Kidney (tissue), 14 donors: Measurements from ENCODE around the gene NEURL1. TPM values are rescaled to one million over a fixed set of nuclear protein-coding genes. Genes with fewer than 3 reads are reported as not detected.

Experiments
- DNase-seq, 5 donors: peaks; one replicate each; pipeline ENCODE4 v3.0.0-alpha.2; 2013 to 2020
- FAIRE-seq: peaks from 2 replicates; lab custom pipeline; 2012; peaks lifted over from hg19 to GRCh38; lab: Jason Lieb, UNC
- H3K27ac ChIP-seq, 2 donors: one replicate each; pipeline ENCODE4 v1.7.0; 2013; ENCODE audit warnings: low read depth in 2 of 2, low read length in 2 of 2, inconsistent platforms in 1 of 2
- H3K27me3 ChIP-seq: one replicate; pipeline ENCODE4 v1.7.1; 2013; ENCODE audit warnings: low read length, inconsistent platforms; ENCODE audit not compliant: control insufficient read depth, insufficient read depth
- H3K36me3 ChIP-seq, 3 donors: one replicate each; pipeline versions ENCODE4 v1.7.0 to v1.7.1; 2013; ENCODE audit warnings: low read length in 3 of 3, control low read depth in 1 of 3, inconsistent platforms in 1 of 3; ENCODE audit not compliant: insufficient read depth in 3 of 3, control insufficient read depth in 2 of 3
- H3K4me1 ChIP-seq, 3 donors: one replicate each; pipeline versions ENCODE4 v1.7.0 to v1.7.1; 2013; ENCODE audit warnings: low read length in 3 of 3, inconsistent platforms in 1 of 3, low read depth in 1 of 3; ENCODE audit not compliant: control insufficient read depth in 2 of 3, insufficient read depth in 2 of 3
- H3K4me3 ChIP-seq, 3 donors: one replicate each; pipeline versions ENCODE4 v1.7.0 to v1.8.1; 2013; ENCODE audit warnings: low read length in 3 of 3, control low read depth in 1 of 3, inconsistent platforms in 1 of 3
- H3K9ac ChIP-seq, 3 donors: one replicate each; pipeline versions ENCODE4 v1.7.0 to v1.7.1; 2013; ENCODE audit warnings: low read length in 3 of 3, control low read depth in 1 of 3, inconsistent platforms in 1 of 3
- H3K9me3 ChIP-seq, 3 donors: one replicate each; pipeline versions ENCODE4 v1.7.0 to v1.7.1; 2013; ENCODE audit warnings: low read length in 3 of 3, control low read depth in 1 of 3, inconsistent platforms in 1 of 3; ENCODE audit not compliant: control insufficient read depth in 2 of 3, insufficient read depth in 1 of 3
- intact Hi-C: fragments of 100-400 bp; cut with DNase I; formaldehyde crosslinking; loops from one replicate; pipeline ENCODE4 v1.11.1; 2022
- polyA plus RNA-seq: library from polyadenylated mRNA; stranded (reverse); fragments of 350-450 nt; fragmentation: Illumina TruSeq; extraction: RNeasy Lipid Tissue Mini Kit (QIAGEN cat#74804); gene quantifications from one replicate; pipeline ENCODE4 v1.2.3, GENCODE V29; 2014; ENCODE audit warnings: low read depth, low replicate concordance; ENCODE audit not compliant: insufficient read depth
- total RNA-seq: library from RNA; stranded (reverse); fragmentation: NEBNext Ultra II Directional; extraction: Animal tissue kit (Norgen Biotek cat#: 25700); gene quantifications from one replicate; pipeline ENCODE4 v1.2.1, GENCODE V29; 2021
- TF ChIP-seq, protein P1 (sequence below): IDR thresholded peaks from 3 replicates; pipeline ENCODE4 v1.5.1; 2012; ENCODE audit warnings: mild to moderate bottlenecking, moderate library complexity, borderline replicate concordance; ENCODE audit not compliant: insufficient read depth; ENCODE audit errors: extremely low read depth
- donor health status: control.
- donor health status: control.
- donor health status: control.
- donor health status: control.
- donor health status: control.
- donor health status: DM: yes; HTN: yes; CAD: no.
- donor health status: Normal renal cell carcinoma (clear cell type).

The NEURL1 gene
- total and polyA plus RNA-seq, 2 donors from 2014 or later: 1.2 TPM

DNA sequence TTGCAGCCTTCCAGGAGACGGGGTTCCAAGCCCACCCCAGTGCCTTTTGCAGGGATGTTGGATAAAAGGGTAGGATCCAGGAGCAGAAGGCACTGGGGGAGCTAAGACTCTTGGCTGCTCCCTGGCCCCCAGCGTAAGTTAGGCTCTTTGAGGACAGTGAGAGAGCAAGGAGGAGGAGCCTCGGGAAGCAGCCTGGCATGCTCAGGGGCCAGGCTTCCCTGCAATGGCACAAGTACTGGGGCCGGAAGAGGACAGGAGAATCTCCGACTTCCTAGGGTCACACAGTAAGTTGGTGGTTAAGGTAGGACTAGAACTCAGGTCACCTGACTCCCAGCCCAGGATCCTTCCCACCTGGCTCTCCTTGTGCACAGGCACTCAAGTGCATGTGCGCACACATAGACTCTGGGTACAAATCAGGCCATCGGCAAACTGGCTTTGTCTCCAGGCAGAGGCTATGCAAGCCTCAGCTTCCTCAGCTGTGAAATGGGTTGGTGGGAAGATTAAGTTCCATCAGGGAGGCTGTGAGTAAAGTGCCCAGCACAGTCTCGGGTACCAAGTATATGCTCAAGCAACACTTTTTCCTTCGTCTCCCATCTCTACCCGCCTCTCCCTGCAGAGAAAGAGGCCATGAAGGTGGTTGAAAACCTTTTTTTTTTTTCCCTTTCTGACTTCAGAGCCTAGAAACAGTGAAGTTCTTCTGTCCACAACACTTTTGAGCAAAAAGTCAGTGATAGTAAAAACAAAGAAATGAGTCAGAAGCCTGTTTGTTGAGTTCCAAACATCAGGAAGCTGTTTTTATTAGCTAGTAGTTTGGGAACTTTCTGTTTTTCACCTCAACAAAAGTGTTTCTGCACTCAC, 79.1 kb downstream of the NEURL1 start:
- Histone ChIP-seq H3K27me3 (no peaks in the 10 kb centered on the region), H3K27ac (no peak overlapping the region), H3K4me3 (no peak overlapping the region), H3K36me3 (no peaks in the 10 kb centered on the region), H3K4me1 (no peaks in the 10 kb centered on the region), H3K9ac (no peak overlapping the region), H3K9me3 (no peaks in the 10 kb centered on the region)
- TF ChIP-seq, protein P1, sequence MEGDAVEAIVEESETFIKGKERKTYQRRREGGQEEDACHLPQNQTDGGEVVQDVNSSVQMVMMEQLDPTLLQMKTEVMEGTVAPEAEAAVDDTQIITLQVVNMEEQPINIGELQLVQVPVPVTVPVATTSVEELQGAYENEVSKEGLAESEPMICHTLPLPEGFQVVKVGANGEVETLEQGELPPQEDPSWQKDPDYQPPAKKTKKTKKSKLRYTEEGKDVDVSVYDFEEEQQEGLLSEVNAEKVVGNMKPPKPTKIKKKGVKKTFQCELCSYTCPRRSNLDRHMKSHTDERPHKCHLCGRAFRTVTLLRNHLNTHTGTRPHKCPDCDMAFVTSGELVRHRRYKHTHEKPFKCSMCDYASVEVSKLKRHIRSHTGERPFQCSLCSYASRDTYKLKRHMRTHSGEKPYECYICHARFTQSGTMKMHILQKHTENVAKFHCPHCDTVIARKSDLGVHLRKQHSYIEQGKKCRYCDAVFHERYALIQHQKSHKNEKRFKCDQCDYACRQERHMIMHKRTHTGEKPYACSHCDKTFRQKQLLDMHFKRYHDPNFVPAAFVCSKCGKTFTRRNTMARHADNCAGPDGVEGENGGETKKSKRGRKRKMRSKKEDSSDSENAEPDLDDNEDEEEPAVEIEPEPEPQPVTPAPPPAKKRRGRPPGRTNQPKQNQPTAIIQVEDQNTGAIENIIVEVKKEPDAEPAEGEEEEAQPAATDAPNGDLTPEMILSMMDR: no peak
- intact Hi-C loops: no loop called here
- FAIRE-seq: no peak
- no peak for DNase-seq

- intact Hi-C loops: no loop called here
- no peak for FAIRE-seq
- DNase-seq: no peak
- Histone ChIP-seq H3K4me3 (no peak overlapping the region), H3K27ac (no peak overlapping the region), H3K9ac (no peak overlapping the region), H3K9me3 (no peaks in the 10 kb centered on the region), H3K4me1 (no peaks in the 10 kb centered on the region), H3K27me3 (no peaks in the 10 kb centered on the region), H3K36me3 (no peaks in the 10 kb centered on the region)
- TF ChIP-seq, protein P1: no peak
These were observed 79.6 kb downstream of the NEURL1 start for GRCh38 chr10:103573205-103573487.

DNA sequence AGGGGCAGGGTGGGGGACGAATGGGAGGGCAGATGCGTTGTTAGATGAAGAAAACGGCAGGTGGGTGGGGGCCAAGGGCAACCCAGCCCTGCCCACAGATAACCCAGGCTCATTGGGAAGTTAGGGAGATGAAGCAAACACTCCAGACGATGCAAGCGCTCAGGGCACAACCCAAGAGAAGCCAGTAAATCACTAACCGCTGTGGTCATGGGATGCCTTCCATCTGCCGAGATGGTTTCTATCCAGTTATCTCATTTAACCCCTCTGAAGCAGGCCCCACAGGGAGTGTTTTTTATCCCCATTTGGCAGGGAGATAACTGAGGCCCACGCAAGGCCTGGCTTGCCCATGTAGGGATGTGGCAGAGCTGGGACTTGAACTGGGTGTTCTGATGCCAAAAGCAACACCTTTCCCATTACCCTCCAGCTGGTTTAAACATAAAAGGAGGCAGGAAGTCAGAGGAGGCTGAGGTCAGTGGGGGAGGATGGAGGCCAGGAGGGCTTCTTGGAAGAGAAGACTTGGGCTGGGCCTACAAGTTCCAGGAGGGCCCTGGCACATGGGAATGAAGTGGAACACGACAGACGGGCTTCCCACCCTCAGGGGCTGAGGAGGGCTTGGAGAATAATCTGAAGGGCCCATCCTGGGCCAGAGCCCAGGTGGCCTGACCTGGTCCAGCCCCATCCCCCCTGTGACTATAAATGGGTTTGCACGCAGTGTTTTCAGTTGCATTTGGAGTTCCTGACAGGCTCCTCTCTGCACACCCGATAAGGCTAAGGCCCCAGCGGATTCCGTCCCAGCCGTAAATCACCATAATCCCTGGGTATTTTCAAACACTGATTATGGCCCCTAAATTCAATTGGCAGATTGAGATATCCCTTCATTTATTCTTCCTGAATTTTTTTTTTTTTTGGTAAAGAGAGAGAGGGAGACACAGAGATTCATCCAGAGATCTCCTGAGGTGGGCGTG, 80.9 kb downstream of the NEURL1 start:
- no peaks in the 10 kb centered on the region for H3K36me3 ChIP-seq
- TF ChIP-seq, protein P1: no peak
- no peaks in the 10 kb centered on the region for H3K27me3 ChIP-seq
- no peak overlapping the region for H3K27ac ChIP-seq
- no peaks in the 10 kb centered on the region for H3K9me3 ChIP-seq
- no peak for DNase-seq
- intact Hi-C loops: no loop called here
- H3K4me1 ChIP-seq: peaks cover 0 to 4% (median 0%) of the 10 kb centered on the region in 3 donors
- no peak overlapping the region for H3K4me3 ChIP-seq
- no peak overlapping the region for H3K9ac ChIP-seq
- FAIRE-seq: no peak
